SW 1271 (cell line): Measurements from ENCODE around the gene FSTL5.
A peak's percentile ranks its signal among the peaks of the same experiment; 100 is the strongest.

Experiments used
- DNase-seq, 2 experiments: peaks; one replicate each; lab custom pipeline; 2025; lab: John Stamatoyannopoulos, UW

Gene FSTL5

DNA sequence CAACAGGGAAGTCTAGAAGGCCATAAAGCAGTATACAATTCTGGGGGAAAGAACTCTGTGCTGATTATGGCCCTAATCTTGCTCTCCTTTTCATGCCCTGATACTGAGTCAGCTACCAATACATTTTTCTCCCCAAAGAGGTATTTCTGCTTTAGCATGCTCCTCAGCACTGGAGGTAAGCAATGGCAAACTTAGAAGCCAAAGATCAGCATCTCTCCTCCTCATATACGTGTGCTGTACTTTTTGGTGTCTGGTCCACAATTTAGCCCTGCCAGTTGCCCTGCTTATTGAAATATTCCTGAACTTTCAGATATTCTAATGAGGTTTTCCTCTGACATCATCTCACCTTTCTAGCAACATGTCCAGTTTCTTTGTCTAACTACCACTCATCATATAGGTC is 226.2 kb downstream of the FSTL5 start:
- DNase-seq = no peak

DNA sequence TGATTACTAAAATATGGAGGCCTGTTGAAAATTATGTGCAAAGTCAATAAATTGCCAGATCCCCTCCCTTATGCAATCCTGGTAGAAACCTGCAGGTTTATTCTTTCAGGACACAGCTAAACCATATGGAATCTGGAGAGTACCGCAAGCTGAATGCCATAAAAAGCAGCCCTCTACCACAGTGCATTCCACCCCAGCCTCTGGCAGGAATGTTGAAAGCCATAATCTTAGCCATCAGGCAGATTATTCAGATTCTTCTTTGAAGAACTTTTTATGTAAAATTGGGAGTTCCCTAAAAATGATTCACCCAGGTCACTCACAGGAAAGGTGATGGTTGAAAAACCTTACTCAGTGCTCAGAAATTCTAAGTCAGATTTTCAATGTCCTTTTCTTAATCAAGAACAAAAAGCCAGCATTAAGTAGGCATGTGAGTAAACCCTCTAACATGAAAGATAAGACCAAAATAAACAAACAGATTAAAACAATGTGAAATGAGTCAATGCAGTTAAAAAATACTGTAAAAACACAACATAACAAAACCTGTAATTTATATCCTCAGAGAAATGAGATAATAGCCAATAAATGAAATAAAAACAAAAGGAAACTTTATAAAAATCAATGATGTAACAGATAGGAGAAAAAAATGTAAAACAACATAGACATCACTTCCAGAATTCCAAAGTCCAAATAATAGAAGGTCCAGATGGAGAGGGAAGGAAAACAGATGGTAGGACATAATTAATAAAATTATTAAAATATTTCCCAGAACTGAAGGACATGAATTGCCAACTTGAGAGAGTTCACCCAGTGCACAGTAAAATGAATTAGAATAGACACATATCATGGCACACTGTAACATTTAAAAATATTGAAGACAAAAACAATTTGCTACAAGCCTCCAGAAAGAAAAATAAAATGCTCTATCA is 226.9 kb downstream of the FSTL5 start:
- DNase-seq = peak; percentile 54 to 87

DNA sequence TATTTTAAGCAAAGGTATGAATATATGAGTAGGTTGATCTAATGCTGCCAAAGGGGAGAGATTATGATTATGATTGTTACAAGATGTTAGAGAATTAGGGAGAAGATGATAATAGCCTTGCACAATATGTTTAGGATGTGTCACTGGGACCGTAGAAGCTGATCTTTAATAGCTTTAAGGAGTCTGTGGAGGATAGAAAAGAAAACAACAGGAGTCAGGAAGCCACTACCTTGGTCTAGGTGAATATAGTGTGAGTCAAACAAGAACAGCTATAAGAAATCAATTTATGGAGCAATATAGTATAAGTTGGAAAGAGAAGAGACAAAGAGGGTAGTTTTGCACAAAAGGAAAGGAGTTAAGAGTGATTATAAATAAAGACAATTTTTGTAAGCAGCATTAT is 232.7 kb downstream of the FSTL5 start:
- DNase-seq = no peak

DNA sequence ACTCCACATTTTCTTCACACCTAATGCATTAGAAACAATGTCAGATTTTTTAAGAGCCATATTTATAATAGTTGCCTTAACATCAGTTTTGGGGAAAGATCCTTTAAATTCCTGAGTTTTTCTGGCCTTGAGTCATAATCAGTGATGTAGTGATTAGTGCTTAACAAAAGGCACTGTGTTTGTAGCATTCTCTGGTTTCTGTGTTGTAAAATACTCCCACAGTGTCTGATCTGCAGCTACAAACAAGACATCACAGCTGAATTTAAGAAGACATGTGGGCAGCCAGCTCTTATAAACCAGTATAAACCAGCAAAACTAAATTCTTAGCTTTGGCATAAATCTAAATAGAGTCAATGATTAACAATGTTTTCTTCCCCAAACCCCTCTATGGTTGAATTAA is 233.8 kb downstream of the FSTL5 start:
- DNase-seq = no peak

DNA sequence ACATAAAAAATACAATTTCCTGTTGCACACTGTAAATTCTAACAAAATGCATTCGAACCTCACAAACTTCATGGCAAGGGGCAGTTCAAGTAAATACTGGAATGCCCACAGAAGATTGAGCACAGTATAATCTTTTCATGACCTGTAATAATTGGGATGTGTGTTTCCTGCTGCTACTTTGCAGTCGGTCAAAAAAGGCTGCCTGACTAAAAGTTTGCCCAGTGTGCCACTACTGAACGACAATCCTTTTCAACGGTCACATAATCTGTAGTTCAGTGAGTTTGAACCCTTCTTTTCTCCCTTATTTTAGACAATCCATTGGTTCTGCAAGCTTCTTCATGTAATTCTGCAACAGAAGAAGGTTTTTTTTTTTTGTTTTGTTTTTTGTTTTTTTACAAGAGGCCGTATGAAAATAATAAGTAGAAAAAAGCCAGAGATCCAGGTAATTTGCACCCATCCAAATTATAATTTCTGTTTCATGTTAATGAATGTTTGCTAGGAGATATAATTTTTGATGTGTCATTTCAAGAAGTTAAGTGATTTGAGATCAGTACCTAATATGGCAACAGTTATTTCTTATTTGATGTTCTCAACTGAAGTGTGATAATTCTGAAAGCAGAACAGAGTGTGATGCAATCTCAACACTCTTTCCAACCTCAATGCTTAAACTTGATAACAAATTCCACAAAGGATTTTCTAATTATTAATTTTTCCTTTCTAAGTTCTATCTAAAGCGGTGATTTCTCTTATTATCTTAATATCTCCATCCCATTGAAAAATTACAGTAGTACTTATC is 237.6 kb downstream of the FSTL5 start:
- no peak for DNase-seq

DNA sequence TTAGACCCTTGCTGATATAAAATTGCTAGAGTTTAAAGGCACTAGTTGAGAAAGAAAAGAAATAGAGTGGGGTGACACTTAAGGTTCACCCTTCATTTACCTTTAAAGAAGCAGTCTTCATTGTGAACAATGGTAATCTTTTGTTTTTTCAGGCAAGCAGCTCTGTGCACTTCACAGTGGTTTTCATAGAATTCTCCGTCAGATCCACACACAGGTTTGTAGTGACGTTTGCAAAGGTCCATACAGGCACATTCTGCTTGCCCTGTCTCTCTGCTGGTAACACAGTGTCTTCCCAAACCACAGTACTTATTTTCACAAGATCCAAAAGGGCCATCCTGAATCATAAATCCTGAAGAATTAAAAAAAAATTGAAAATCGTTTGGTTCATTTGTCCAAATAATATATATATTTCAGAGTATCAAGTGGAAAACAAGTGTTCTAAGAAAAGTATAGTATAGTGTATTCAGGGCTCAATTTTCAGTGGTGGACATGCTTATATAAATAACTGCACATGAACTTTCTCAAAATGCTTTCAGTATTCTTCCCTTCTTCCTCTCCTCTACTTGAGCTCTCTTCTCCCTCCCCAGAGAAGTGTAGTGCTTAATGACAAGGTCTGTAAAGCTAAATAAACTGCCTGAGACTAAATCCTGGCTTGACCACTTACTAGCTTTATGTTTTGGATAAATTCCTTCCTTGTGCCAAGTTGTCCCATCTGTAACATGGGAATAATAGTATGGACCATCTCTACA is 243.3 kb downstream of the FSTL5 start:
- no peak for DNase-seq

DNA sequence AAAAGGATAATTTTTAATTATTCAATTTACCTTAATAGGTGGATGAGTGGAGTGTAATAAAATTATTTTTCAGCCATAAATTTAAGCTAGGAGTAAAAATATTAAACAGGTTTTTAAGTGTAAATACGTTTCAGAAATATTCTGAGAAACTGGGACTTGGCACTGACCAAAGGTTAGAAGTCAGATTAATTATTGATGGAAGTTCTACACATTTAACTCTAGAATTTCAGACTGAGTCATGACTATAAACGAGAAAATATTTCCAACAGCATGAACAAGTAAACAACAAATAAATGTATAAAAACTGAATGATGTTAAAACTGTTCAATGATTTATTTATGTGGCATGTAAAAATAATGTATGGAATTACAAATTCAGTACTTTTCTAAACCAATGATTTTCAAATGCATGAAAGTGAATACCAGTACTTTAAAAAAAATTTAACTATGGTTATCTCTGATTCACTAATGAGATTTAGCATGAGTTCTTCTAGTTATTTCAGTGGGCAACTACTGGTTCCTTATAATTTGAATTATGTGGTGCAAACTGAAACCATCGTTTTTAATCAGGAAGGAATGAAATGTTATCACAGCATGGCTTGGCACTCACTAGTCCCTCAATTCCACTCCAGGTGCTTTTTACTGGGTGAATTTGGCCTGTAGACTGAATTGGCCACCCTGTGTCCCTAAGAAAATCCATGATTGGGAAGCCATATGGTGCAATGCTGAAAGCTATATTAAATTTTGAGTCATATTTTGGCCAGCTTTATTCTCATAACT is 244.2 kb downstream of the FSTL5 start:
- DNase-seq = no peak

DNA sequence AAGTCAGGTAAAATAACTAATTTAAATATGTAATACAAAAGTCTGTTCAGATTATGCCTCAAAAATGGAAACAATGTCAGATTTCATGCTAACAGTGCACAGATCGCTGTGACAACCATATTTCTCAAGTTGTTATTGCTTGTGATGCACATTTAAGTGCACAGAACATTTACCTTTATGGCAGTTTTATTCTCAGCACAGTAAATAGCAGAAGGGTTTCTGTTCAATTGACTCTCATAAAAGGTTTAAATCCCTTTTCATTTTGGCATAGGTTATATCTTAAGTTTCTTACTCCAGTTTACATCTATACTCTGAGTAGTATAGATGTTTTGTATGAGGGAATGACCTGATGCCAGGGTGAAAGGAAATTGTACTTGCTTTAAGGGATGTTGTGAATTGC is 247.8 kb downstream of the FSTL5 start:
- DNase-seq = no peak

DNA sequence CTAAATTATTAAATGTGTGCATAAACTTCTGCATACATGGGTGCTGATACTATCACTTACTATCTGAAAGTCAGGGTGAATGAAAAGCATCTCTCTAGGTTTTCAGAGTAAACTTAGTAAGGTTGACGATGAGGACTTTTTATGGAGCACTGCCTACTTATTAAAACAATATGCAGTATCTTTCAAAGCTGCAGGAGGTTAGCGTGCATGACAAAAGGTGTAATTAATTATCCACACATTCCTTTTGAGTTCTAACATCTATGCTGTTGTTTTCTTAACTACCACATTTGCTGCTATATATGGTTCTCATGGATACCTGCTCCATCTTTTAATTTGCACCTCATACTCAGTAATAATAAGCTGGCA is 256.2 kb downstream of the FSTL5 start:
- DNase-seq = no peak

DNA sequence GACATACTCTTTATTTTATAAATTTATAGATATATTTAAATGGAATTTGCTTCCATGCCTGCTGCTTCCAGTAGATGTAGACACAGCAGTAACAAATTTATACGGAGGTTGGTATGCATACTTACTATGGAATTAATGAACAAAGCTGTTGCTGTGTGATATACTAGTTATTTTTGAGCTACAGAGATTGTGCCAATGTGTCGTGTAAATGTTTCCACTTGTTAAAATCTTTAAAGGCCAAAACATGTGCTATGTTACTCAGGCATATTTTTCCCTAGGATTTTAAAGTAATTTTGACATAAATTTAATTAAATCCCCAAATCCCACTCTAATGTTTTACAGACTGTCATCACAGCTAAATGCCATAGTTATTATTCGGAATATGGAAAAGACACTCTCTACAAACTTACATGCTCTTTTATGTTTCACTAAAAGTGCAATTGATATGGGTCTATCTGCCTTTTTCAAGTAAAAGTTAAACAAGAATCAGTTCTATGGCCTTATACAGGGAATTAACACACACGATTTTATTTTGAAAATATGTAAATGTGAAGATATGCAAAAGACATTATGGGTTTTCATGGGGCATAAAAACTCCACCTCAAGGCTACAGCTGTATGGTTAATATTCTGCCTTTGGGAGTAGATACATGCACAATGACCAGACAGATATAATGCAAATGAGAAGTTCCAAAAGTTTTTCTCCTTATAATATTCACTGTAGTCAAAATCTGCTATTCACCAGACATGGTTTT is 256.8 kb downstream of the FSTL5 start:
- no peak for DNase-seq

DNA sequence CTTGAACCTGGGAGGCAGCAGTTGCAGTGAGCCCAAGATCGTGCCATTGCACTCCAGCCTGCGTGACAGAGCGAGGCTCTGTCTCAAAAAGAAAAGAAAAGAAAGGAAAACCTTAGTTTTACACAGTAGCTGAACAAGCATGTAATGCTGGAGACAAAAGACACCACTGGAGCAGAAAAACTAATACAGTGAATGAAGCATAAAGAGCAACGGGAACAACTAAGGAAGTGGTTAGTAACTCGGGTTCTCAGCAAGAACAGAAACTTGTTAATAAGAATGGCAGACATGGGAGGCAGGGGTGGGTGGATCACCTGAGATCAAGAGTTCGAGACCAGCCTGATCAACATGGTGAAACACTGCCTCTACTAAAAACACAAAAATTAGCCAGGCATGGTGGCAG is 263.7 kb downstream of the FSTL5 start:
- DNase-seq = no peak

DNA sequence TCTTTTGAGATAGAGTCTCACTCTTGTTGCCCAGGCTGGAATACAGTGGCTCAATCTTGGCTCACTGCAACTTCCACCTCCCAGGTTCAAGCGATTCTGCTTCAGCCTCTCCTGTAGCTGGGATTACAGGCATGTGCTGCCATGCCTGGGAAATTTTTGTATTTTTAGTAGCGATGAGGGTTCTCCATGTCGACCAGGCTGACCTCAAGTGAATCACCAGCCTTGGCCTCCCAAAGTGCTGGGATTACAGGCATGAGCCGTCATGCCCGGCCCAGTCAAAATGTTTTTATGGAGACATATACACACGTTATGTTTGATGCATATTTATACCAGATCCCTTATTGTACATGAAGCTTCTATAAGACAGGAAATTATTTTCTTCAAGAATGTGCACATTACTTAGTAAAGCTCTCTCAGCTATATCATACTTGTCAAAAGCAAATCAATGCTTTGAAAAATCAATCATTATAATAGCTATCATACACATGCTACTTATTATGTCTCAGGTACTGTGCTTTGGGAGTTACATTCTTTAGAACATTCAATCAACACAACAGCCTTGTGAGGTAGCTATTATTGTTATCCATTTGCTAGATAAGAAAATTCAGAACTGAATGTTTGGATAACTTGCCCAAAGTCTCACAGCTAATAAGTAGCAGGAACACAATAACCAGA is 269.2 kb downstream of the FSTL5 start:
- DNase-seq = no peak

DNA sequence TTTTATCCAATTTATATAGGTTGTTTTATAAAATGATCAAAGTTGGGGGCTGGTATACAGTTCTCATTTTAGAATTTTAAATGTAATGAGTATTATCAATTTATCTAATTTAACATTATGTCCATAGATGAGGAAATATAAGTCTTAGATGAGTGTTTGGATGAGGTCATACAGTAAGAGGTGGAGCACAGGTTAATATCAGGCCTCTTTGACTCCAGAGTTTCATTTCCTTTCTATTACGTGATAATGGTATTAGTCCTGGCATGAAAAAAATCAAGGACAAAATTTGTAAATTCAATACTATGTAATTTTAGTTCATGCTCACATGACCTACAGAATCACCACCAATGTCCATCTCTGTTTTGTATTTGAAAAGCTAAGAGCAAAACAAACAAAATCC is 269.8 kb downstream of the FSTL5 start:
- DNase-seq = no peak

DNA sequence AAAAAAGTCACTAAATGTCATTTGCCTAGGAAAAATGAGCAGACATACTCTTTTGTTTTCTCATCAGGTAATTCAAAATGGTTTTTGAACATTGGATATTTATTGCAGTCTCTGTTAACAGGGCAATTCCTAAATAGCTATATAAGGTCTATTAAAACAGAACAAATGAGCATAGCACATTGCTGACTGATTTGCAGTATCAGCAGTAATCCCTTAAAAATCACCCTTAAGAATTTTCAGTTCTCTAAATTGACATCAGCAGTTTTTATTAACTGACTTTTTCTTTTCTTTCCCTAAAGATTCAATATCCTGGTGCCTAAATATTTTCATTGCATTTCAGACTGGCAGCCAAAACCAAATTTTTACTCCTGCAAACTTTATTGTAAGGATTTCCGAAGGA is 270.2 kb downstream of the FSTL5 start:
- DNase-seq = no peak

DNA sequence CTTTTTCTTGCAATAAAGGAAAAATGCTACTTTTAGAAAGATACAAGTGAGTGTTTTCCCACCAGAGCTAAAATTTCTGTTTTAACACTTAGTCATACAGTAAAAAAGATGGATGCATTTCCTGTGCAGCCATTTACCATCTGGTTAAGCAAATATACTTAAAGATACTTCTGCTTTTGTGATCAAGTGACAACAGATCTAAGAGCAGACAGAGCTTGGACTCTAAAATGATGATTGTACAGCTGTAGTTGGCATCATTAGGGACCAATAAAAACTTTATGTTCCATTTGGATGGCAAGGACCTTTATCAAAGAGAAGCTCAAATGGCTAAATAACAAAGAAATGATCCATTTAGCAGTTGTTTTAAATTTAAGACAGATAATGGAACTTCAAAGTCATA is 270.8 kb downstream of the FSTL5 start:
- DNase-seq = no peak

DNA sequence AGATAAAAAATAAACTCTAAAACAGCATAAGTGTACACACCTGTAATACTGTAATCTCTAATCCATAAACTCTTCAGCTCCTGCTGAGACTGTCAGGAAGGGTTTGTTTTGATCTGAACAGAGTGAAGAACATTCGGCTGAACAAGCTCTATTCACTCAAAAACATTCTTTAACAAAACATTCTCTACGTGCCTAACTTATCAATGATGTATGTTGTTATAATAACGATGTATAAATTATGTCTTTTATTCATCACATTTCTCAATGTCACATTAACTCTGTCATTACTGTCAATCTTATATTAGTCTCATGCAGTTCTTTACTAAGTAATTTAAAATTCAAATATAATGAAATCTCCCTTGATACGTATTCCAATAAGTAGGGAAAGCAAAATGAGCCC is 280.6 kb downstream of the FSTL5 start:
- no peak for DNase-seq

DNA sequence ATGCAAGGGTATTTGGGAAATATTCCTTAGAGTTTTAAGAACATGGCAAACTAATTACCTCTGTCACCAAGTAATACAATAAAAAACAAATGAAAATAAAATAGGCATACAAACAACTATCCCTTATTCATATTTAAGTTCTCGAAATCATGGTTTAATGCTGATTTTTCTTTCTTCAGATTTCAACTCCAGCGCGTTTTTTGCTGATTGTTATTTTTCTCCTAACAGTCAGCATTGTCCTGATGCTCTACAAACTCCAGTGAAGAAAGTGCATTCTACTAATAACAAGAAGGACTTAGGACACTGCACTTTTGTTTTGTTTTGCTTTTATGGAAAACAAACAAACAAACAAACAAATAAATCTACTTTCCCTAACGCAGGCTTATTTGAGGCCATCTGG is 282.4 kb downstream of the FSTL5 start:
- no peak for DNase-seq

DNA sequence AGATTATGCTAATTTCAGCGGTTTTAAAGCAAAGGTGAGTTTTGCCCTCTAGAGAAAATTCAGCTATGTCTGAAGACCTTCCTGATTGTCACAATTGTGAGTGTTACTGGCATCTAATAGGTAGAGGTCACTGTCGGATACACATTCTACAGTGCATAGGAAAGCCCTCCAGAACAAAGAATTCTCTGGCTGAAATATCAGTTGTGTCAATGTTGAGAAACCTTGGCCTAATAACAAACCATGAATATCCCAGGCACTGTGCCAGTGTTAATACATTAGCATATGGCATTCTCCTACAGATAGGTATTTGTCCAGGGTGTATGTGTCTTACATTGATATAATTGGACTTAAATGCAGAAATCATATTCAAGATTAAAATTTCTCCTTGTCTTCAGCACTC is 294.3 kb downstream of the FSTL5 start:
- no peak for DNase-seq

DNA sequence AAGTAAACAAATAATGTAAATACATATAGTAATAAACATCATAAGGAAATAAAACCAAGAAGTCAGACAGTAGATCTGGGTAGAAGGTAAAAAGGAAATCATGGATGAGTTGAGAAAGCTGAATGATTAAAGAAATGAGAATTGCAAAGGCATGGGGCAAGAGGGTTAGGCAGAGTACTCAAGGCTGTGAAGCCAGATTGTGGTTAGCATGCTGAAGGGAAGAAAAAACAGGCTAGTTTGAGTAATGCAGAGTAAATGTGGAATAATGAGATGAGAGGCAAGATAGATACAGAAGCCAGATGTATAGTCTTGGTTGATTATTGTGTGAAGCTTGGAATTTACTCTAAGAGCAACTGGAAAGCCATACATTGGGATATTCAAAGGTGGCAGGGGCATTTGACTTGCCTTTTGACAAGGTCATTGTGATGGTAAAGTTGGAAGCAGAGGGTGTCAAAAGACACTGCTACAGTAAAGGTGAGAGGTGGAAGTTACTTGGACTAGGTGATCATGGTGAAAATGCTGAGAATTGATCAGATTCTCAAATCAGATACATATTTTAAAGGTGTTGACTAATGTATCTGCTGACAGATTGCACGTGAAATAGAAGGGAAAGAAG is 307.0 kb downstream of the FSTL5 start:
- DNase-seq = no peak

DNA sequence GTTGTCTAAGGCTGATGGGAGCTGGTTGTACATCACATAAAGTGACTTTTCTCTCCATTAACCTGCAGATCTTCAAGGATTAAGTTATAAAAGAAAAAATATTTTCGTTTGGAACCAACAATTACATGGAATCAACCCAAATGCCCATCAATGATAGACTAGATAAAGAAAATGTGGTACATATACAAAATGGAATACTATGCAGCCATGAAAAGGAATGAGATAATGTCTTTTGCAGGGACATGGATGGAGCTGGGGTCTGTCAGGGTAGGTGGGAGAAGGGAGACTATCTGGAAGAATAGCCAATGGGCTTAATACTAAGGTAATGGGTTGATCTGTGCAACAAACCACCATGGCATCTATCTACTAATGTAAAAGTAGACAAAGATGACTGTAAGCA is 313.2 kb downstream of the FSTL5 start:
- DNase-seq = no peak
